HEK293 (cell line): ENCODE results near the gene FOXO3.

Experiments used
- CTCF ChIA-PET: fragments of 350-600 bp; formaldehyde crosslinking; extraction: SDS; loops from one replicate; lab custom pipeline; 2021; ENCODE audit warnings: antibody characterized with exemption; lab: Yijun Ruan, JAX
- POLR2A ChIA-PET: fragments of 300-600 bp; formaldehyde crosslinking; extraction: SDS; loops from one replicate; lab custom pipeline; 2020; ENCODE audit warnings: antibody characterized with exemption, inconsistent platforms; lab: Yijun Ruan, JAX
- H3K27ac ChIP-seq: fragments of 200-500 bp; sonication (Bioruptor generic); 2 replicates; pipeline ENCODE4 v1.5.1; 2014; ENCODE audit warnings: low read depth, low read length, control low read depth, inconsistent platforms; ENCODE audit errors: extremely low read depth
- H3K36me3 ChIP-seq, 2 experiments: fragments of 200-500 bp in 1 of 2; sonication (Bioruptor generic) in 1 of 2; 1 replicate in 1 of 2; 2 replicates in 1 of 2; pipeline ENCODE4 v1.5.1; 2014 to 2017; ENCODE audit warnings: inconsistent platforms in 2 of 2, low read length in 2 of 2; ENCODE audit not compliant: control insufficient read depth in 2 of 2, insufficient read depth in 1 of 2
- H3K4me1 ChIP-seq: fragments of 200-500 bp; sonication (Bioruptor generic); 2 replicates; pipeline ENCODE4 v1.5.1; 2014; ENCODE audit warnings: mild to moderate bottlenecking, low read length, inconsistent platforms; ENCODE audit not compliant: control insufficient read depth, insufficient read depth
- H3K4me3 ChIP-seq: 2 replicates; pipeline ENCODE4 v1.5.1; 2011; ENCODE audit warnings: low read depth, mild to moderate bottlenecking, control low read depth, low read length, moderate library complexity
- H3K9me3 ChIP-seq: fragments of 200-500 bp; sonication (Bioruptor generic); 2 replicates; pipeline ENCODE4 v1.5.1; 2014; ENCODE audit warnings: low read depth, low read length, inconsistent platforms; ENCODE audit not compliant: control insufficient read depth, insufficient read depth
- GLI2 ChIP-seq: fragments of 450-650 bp; formaldehyde crosslinking; IDR thresholded peaks from 2 replicates; pipeline ENCODE4; 2017; ENCODE audit warnings: missing biosample characterization, missing genetic modification characterization, low read depth, borderline replicate concordance
- HOXA7 ChIP-seq: sonication (generic); formaldehyde crosslinking; IDR thresholded peaks from 2 replicates; pipeline ENCODE4 v1.8.1; 2022; ENCODE audit warnings: missing genetic modification reagents, borderline replicate concordance
- HOXC10 ChIP-seq: sonication (generic); formaldehyde crosslinking; IDR thresholded peaks from 2 replicates; pipeline ENCODE4 v1.8.1; 2023; ENCODE audit warnings: mild to moderate bottlenecking, missing genetic modification reagents
- OSR2 ChIP-seq: fragments of 450-650 bp; formaldehyde crosslinking; IDR thresholded peaks from 2 replicates; pipeline ENCODE4 v1.5.1; 2016; ENCODE audit warnings: missing biosample characterization, missing genetic modification characterization
- WT1 ChIP-seq: fragments of 450-650 bp; formaldehyde crosslinking; IDR thresholded peaks from 2 replicates; pipeline ENCODE4 v1.5.1; 2016; ENCODE audit warnings: missing biosample characterization, missing genetic modification characterization
- ZBTB49 ChIP-seq: fragments of 450-650 bp; formaldehyde crosslinking; IDR thresholded peaks from 2 replicates; pipeline ENCODE4 v1.5.1; 2016; ENCODE audit warnings: missing biosample characterization, missing genetic modification characterization, low read depth
- ZEB2 ChIP-seq: fragments of 450-650 bp; formaldehyde crosslinking; IDR thresholded peaks from 2 replicates; pipeline ENCODE4 v1.5.1; 2016; ENCODE audit warnings: missing biosample characterization, missing genetic modification characterization
- ZIC2 ChIP-seq: fragments of 450-650 bp; formaldehyde crosslinking; IDR thresholded peaks from 2 replicates; pipeline ENCODE4 v1.5.1; 2016; ENCODE audit warnings: missing biosample characterization, missing genetic modification characterization
- ZNF211 ChIP-seq: fragments of 450-650 bp; formaldehyde crosslinking; IDR thresholded peaks from 2 replicates; pipeline ENCODE4 v1.5.1; 2016; ENCODE audit warnings: low read depth, missing biosample characterization, missing genetic modification characterization
- ZNF23 ChIP-seq: fragments of 450-650 bp; formaldehyde crosslinking; IDR thresholded peaks from 2 replicates; pipeline ENCODE4 v1.5.1; 2016; ENCODE audit warnings: missing biosample characterization, missing genetic modification characterization, borderline replicate concordance
- ZNF239 ChIP-seq: fragments of 450-650 bp; formaldehyde crosslinking; IDR thresholded peaks from 2 replicates; pipeline ENCODE4 v1.5.1; 2016; ENCODE audit warnings: missing biosample characterization, missing genetic modification characterization
- ZNF394 ChIP-seq: fragments of 450-650 bp; formaldehyde crosslinking; IDR thresholded peaks from 2 replicates; pipeline ENCODE4 v1.5.1; 2016; ENCODE audit warnings: missing biosample characterization, missing genetic modification characterization, mild to moderate bottlenecking, moderate library complexity, borderline replicate concordance
- ZNF423 ChIP-seq: fragments of 450-650 bp; formaldehyde crosslinking; IDR thresholded peaks from 2 replicates; pipeline ENCODE4 v1.5.1; 2016; ENCODE audit warnings: missing biosample characterization, missing genetic modification characterization
- ZNF473 ChIP-seq: fragments of 450-650 bp; formaldehyde crosslinking; IDR thresholded peaks from 2 replicates; pipeline ENCODE4 v1.5.1; 2017; ENCODE audit warnings: missing biosample characterization, missing genetic modification characterization
- ZNF530 ChIP-seq: fragments of 450-650 bp; formaldehyde crosslinking; IDR thresholded peaks from 2 replicates; pipeline ENCODE4 v1.5.1; 2016; ENCODE audit warnings: low read depth, missing biosample characterization, missing genetic modification characterization
- ZNF660 ChIP-seq: fragments of 450-650 bp; IDR thresholded peaks from 2 replicates; pipeline ENCODE4 v1.5.1; 2018; ENCODE audit warnings: missing biosample characterization, mild to moderate bottlenecking, missing genetic modification characterization
- ZNF776 ChIP-seq: fragments of 450-650 bp; formaldehyde crosslinking; IDR thresholded peaks from 2 replicates; pipeline ENCODE4 v1.5.0; 2017; ENCODE audit warnings: missing biosample characterization, missing genetic modification characterization, borderline replicate concordance
- TF ChIP-seq, protein P1 (sequence below): fragments of 450-650 bp; formaldehyde crosslinking; IDR thresholded peaks from 2 replicates; pipeline ENCODE4 v1.5.1; 2016; ENCODE audit warnings: missing biosample characterization, missing genetic modification characterization
- TF ChIP-seq, protein P2 (sequence below): fragments of 450-650 bp; formaldehyde crosslinking; IDR thresholded peaks from 2 replicates; pipeline ENCODE4 v1.5.1; 2016; ENCODE audit warnings: missing biosample characterization, missing genetic modification characterization
- TF ChIP-seq, protein P3 (sequence below): IDR thresholded peaks from 2 replicates; pipeline ENCODE4 v1.6.1; 2011; ENCODE audit warnings: mild to moderate bottlenecking, low read depth, low read length, borderline replicate concordance

FOXO3 gene

GRCh38 chr6:108686896-108687295, 126.2 kb downstream of the FOXO3 start (continued):
- no peak for TF ChIP-seq ZBTB49 (tag by site-specific recombination)
- no peak for TF ChIP-seq HOXA7 (CRISPR knock-in tag)
- no peak for TF ChIP-seq ZNF776

- POLR2A ChIA-PET: interaction anchor here (0.5 kb wide), 1 partner anchor 23 kb away, joined by 3 read pairs; no protein-coding TSS in a partner anchor
- TF ChIP-seq WT1 (tag by site-specific recombination): 0 out of 2 replicates have a peak, but pooled peaks have one; percentile 40
- TF ChIP-seq OSR2 (tag by site-specific recombination): no peak
- TF ChIP-seq, all 188 proteins: peak for 1
- peaks cover 0 to 6% of the 10 kb centered on the region in 2 experiments; a peak in 1 of 3 replicates for H3K36me3 ChIP-seq
- H3K9me3 ChIP-seq: no peaks in the 10 kb centered on the region
- CTCF ChIA-PET: no interaction called here
- peaks cover 9% of the 10 kb centered on the region for H3K4me1 ChIP-seq
- H3K27ac ChIP-seq: no peak overlapping the region
- H3K4me3 ChIP-seq: no peak overlapping the region
These were observed 127.2 kb downstream of the FOXO3 start for GRCh38 chr6:108687921-108688320.

DNA sequence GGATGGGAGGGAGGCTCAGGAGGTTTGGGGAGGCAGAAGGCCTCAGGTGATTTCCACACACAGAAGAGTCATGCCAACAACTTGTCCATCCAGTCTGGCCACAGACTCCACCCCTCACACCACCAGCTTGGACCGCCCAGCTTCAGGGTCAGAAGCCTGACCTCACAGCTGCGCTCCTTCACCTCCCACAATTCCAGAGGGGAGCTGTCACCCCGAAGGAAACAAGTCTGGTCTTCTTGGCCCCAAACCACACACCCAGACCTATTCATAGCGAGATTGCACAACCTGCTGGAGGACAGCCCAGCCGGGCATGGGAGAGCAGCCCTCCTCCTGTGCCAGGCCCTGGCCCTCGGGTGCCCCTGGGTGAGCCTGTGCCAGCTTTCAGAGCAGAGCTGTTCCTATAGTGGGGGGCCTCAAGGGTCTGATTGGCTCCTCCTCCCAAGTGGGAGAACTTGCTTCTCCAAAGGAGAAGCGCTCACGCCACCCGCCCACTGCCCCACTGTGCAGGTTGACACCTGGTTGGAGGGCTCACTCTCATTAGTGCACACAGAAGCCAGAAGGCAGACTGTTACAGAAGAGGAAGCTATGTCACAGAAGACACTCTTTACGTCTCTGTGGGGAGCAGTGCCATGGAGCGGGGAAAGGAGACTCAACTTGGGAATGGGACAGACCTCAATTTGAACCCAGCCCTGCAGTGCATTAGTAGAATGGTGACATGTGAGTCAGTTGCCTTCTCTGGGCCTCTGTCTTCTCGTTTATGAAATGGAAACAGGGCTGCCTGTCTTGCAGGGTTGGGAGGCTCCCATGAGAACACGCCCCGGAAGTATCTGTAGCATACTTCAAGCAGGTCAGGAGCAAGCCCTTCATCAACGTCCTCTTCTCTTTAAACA, 128.8 kb downstream of the FOXO3 start:
- POLR2A ChIA-PET: no interaction called here
- H3K4me3 ChIP-seq: no peak overlapping the region
- H3K4me1 ChIP-seq: peaks cover 8% of the 10 kb centered on the region
- no peak overlapping the region for H3K27ac ChIP-seq
- H3K9me3 ChIP-seq: no peaks in the 10 kb centered on the region
- H3K36me3 ChIP-seq: peaks cover 0 to 6% of the 10 kb centered on the region in 2 experiments; a peak in 1 of 3 replicates
- CTCF ChIA-PET: interaction anchor here (0.6 to 0.7 kb wide), 3 partner anchors 92 to 1691 kb away, joined by 3 to 6 read pairs (median 3); no protein-coding TSS in a partner anchor
- no peak for TF ChIP-seq ZNF473
- TF ChIP-seq, protein P1, sequence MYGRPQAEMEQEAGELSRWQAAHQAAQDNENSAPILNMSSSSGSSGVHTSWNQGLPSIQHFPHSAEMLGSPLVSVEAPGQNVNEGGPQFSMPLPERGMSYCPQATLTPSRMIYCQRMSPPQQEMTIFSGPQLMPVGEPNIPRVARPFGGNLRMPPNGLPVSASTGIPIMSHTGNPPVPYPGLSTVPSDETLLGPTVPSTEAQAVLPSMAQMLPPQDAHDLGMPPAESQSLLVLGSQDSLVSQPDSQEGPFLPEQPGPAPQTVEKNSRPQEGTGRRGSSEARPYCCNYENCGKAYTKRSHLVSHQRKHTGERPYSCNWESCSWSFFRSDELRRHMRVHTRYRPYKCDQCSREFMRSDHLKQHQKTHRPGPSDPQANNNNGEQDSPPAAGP (tag by site-specific recombination): no peak
- TF ChIP-seq ZEB2 (tag by site-specific recombination): no peak
- TF ChIP-seq ZNF660 (tag by site-specific recombination): no peak
- TF ChIP-seq, protein P2, sequence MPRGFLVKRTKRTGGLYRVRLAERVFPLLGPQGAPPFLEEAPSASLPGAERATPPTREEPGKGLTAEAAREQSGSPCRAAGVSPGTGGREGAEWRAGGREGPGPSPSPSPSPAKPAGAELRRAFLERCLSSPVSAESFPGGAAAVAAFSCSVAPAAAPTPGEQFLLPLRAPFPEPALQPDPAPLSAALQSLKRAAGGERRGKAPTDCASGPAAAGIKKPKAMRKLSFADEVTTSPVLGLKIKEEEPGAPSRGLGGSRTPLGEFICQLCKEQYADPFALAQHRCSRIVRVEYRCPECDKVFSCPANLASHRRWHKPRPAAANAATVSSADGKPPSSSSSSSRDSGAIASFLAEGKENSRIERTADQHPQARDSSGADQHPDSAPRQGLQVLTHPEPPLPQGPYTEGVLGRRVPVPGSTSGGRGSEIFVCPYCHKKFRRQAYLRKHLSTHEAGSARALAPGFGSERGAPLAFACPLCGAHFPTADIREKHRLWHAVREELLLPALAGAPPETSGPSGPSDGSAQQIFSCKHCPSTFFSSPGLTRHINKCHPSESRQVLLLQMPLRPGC (tag by site-specific recombination): no peak
- TF ChIP-seq ZNF530 (tag by site-specific recombination): no peak
- peak; percentile 29; the same call in 1 of the 2 replicates for TF ChIP-seq ZIC2 (tag by site-specific recombination)
- TF ChIP-seq ZNF394: no peak
- TF ChIP-seq ZNF211 (tag by site-specific recombination): no peak
- TF ChIP-seq ZNF239 (tag by site-specific recombination): no peak
- TF ChIP-seq, protein P3, sequence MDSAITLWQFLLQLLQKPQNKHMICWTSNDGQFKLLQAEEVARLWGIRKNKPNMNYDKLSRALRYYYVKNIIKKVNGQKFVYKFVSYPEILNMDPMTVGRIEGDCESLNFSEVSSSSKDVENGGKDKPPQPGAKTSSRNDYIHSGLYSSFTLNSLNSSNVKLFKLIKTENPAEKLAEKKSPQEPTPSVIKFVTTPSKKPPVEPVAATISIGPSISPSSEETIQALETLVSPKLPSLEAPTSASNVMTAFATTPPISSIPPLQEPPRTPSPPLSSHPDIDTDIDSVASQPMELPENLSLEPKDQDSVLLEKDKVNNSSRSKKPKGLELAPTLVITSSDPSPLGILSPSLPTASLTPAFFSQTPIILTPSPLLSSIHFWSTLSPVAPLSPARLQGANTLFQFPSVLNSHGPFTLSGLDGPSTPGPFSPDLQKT: no peak
- peak; percentile 30; the same call in 1 of the 2 replicates for TF ChIP-seq ZNF423 (tag by site-specific recombination)
- TF ChIP-seq GLI2 (tag by site-specific recombination): no peak
- no peak for TF ChIP-seq ZNF23 (tag by site-specific recombination)
- no peak for TF ChIP-seq HOXC10 (CRISPR knock-in tag)
